H9 (cell line): Measurements from ENCODE around the gene ACAP2. TPM values are rescaled to one million over a fixed set of nuclear protein-coding genes. Genes with fewer than 3 reads are reported as not detected.
A peak's percentile ranks its signal among the peaks of the same experiment; 100 is the strongest.

Experiments
- DNase-seq: peaks from one replicate; pipeline ENCODE4 v3.0.0-alpha.2; 2017
- H2AFZ ChIP-seq: one replicate; pipeline ENCODE4 v1.6.1; 2013; ENCODE audit warnings: mild to moderate bottlenecking, low read length, control low read depth, moderate library complexity
- H2AK5ac ChIP-seq: 2 replicates; pipeline ENCODE4 v1.6.1; 2013; ENCODE audit warnings: low read length, control low read depth, mixed read lengths; ENCODE audit not compliant: insufficient read length
- H2BK120ac ChIP-seq: one replicate; pipeline ENCODE4 v1.6.1; 2013; ENCODE audit warnings: low read depth, mild to moderate bottlenecking, low read length, control low read depth, inconsistent platforms; ENCODE audit not compliant: poor library complexity, severe bottlenecking
- H2BK12ac ChIP-seq: 2 replicates; pipeline ENCODE4 v1.6.1; 2013; ENCODE audit warnings: low read length, control low read depth, mixed read lengths, low read depth; ENCODE audit not compliant: insufficient read length
- H2BK15ac ChIP-seq: 2 replicates; pipeline ENCODE4 v1.6.1; 2013; ENCODE audit warnings: low read depth, low read length, control low read depth
- H2BK20ac ChIP-seq: one replicate; pipeline ENCODE4 v1.6.1; 2013; ENCODE audit warnings: low read depth, mild to moderate bottlenecking, low read length, control low read depth, inconsistent platforms; ENCODE audit not compliant: poor library complexity, severe bottlenecking
- H2BK5ac ChIP-seq: 2 replicates; pipeline ENCODE4 v1.6.1; 2013; ENCODE audit warnings: low read length, control low read depth, mixed read lengths; ENCODE audit not compliant: insufficient read length
- H3K14ac ChIP-seq: 2 replicates; pipeline ENCODE4 v1.6.1; 2013; ENCODE audit warnings: low read length, control low read depth; ENCODE audit not compliant: insufficient read depth
- H3K18ac ChIP-seq: 2 replicates; pipeline ENCODE4 v1.6.1; 2013; ENCODE audit warnings: low read depth, mild to moderate bottlenecking, mixed read lengths, low read length, control low read depth; ENCODE audit not compliant: insufficient read length
- H3K23ac ChIP-seq: 2 replicates; pipeline ENCODE4 v1.6.1; 2013; ENCODE audit warnings: low read length, control low read depth, mixed read lengths, low read depth; ENCODE audit not compliant: insufficient read length
- H3K23me2 ChIP-seq: 2 replicates; pipeline ENCODE4 v1.6.1; 2013; ENCODE audit warnings: low read depth, mild to moderate bottlenecking, mixed read lengths, low read length, control low read depth; ENCODE audit not compliant: insufficient read length, poor library complexity, severe bottlenecking
- H3K27ac ChIP-seq: 2 replicates; pipeline ENCODE4 v1.5.1; 2013; ENCODE audit warnings: low read length, control low read depth, mixed read lengths, low read depth; ENCODE audit not compliant: insufficient read length
- H3K27me3 ChIP-seq: 2 replicates; pipeline ENCODE4 v1.6.1; 2013; ENCODE audit warnings: low read length, control low read depth, inconsistent platforms; ENCODE audit not compliant: insufficient read depth
- H3K4ac ChIP-seq: 2 replicates; pipeline ENCODE4 v1.6.1; 2013; ENCODE audit warnings: low read depth, mild to moderate bottlenecking, control low read depth, inconsistent platforms, low read length, moderate library complexity
- H3K4me1 ChIP-seq: 2 replicates; pipeline ENCODE4 v1.6.1; 2013; ENCODE audit warnings: low read length, control low read depth, inconsistent platforms; ENCODE audit not compliant: insufficient read depth
- H3K4me2 ChIP-seq: 2 replicates; pipeline ENCODE4 v1.6.1; 2013; ENCODE audit warnings: low read length, control low read depth, mixed read lengths; ENCODE audit not compliant: insufficient read length, insufficient read depth
- H3K56ac ChIP-seq: 2 replicates; pipeline ENCODE4 v1.6.1; 2013; ENCODE audit warnings: low read depth, mild to moderate bottlenecking, mixed read lengths, low read length, control low read depth; ENCODE audit not compliant: insufficient read length
- H3K79me1 ChIP-seq: 2 replicates; pipeline ENCODE4 v1.6.1; 2013; ENCODE audit warnings: low read depth, mild to moderate bottlenecking, moderate library complexity, low read length, control low read depth, inconsistent platforms; ENCODE audit not compliant: insufficient read depth, poor library complexity, severe bottlenecking
- H3K79me2 ChIP-seq: 2 replicates; pipeline ENCODE4 v1.6.1; 2013; ENCODE audit warnings: low read length, control low read depth, inconsistent platforms; ENCODE audit not compliant: insufficient read depth
- H3K9ac ChIP-seq: 2 replicates; pipeline ENCODE4 v1.6.1; 2013; ENCODE audit warnings: low read length, control low read depth, mixed read lengths; ENCODE audit not compliant: insufficient read length; ENCODE audit errors: extremely low read depth
- H3K9me3 ChIP-seq: one replicate; pipeline ENCODE4 v1.6.1; 2013; ENCODE audit warnings: low read depth, low read length, inconsistent platforms; ENCODE audit not compliant: control insufficient read depth
- H3T11ph ChIP-seq: one replicate; pipeline ENCODE4 v1.6.1; 2013; ENCODE audit warnings: mild to moderate bottlenecking, low read length, control low read depth, inconsistent platforms
- H4K20me1 ChIP-seq: one replicate; pipeline ENCODE4 v1.6.1; 2013; ENCODE audit not compliant: control insufficient read depth, insufficient read length, insufficient read depth
- H4K5ac ChIP-seq: 2 replicates; pipeline ENCODE4 v1.6.1; 2013; ENCODE audit warnings: low read depth, mild to moderate bottlenecking, mixed read lengths, low read length, control low read depth; ENCODE audit not compliant: insufficient read length
- H4K8ac ChIP-seq: replicated peaks from 2 replicates; pipeline ENCODE4 v1.6.1; 2013; ENCODE audit warnings: low read length, control low read depth, mixed read lengths, low read depth; ENCODE audit not compliant: insufficient read length
- H4K91ac ChIP-seq: 2 replicates; pipeline ENCODE4 v1.6.1; 2013; ENCODE audit warnings: low read depth, mild to moderate bottlenecking, moderate library complexity, mixed read lengths, low read length, control low read depth; ENCODE audit not compliant: insufficient read length
- H3K27ac Mint-ChIP-seq, 3 experiments: 2 replicates in 2 of 3; 3 replicates in 1 of 3; pipeline ENCODE4 v1.8.0; 2020 to 2021; ENCODE audit warnings: mixed read lengths in 3 of 3, mild to moderate bottlenecking in 1 of 3, moderate library complexity in 1 of 3
- H3K27me3 Mint-ChIP-seq: 2 replicates; pipeline ENCODE4 v1.8.0; 2021; ENCODE audit warnings: low read depth, mild to moderate bottlenecking, moderate library complexity, mixed read lengths
- H3K36me3 Mint-ChIP-seq, 3 experiments: 2 replicates in 2 of 3; 3 replicates in 1 of 3; pipeline ENCODE4 v1.8.0; 2020 to 2021; ENCODE audit warnings: low read depth in 3 of 3, mixed read lengths in 3 of 3; ENCODE audit not compliant: insufficient read depth in 1 of 3
- H3K4me1 Mint-ChIP-seq, 2 experiments: 2 replicates each; pipeline ENCODE4 v1.8.0; 2020; ENCODE audit warnings: mixed read lengths in 2 of 2
- H3K4me3 Mint-ChIP-seq, 2 experiments: 2 replicates in 1 of 2; 3 replicates in 1 of 2; pipeline ENCODE4 v1.8.0; 2020 to 2021; ENCODE audit warnings: mild to moderate bottlenecking in 2 of 2, mixed read lengths in 2 of 2, moderate library complexity in 1 of 2
- H3K9me3 Mint-ChIP-seq, 2 experiments: 2 replicates in 1 of 2; 3 replicates in 1 of 2; pipeline ENCODE4 v1.8.0; 2020; ENCODE audit warnings: mild to moderate bottlenecking in 2 of 2, mixed read lengths in 2 of 2, moderate library complexity in 1 of 2
- WGBS: extraction: QIAGEN DNeasy Blood & Tissue Kit; methylation state at CpG from one replicate; pipeline ENCODE4 v1.1.7; 2013; ENCODE audit warnings: missing lambda C conversion rate, low lambda C conversion rate, mixed read lengths; ENCODE audit not compliant: insufficient read length; ENCODE audit errors: extremely low coverage; 5-methylcytosine and 5-hydroxymethylcytosine counted together
- total RNA-seq: library from RNA; stranded (reverse); gene quantifications from 2 replicates; pipeline ENCODE4 v1.2.1, GENCODE V29; 2021
- TF ChIP-seq, protein P1 (sequence below): fragments of 200-600 bp; sonication (generic); conservative IDR thresholded peaks from 3 replicates; pipeline ENCODE4 v1.8.0; 2021; ENCODE audit warnings: antibody characterized with exemption, mild to moderate bottlenecking

Gene ACAP2
- total RNA-seq, 1 experiment from 2014 or later = 30.8 TPM

DNA sequence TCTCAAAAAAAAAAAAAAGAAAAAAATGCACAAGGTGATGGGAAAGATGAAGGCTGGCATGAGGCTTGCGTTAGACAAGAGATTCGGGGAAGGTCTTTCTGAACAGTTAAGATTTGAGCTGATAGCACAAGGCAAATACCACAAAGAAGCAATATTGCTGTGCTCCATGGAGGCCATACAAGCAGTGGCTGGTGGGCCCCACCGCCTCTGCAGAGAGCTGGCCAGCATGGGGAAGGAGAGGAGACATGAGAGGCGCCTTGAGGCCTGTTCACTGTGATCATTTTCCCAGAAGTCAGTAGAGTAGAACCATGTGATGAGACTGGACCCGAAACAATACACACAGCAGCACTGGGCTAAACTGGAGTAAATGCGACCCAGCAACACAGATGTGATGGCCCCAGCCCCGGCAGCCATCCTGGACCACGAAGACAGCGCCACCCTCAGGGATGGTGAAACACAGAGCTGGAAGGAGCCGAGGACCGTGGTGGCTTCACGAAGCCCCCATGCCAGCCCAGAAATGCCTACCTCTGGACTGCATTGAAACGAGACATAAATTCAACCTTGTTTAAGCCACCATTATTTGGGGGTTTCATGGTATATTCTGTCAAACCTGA is 177.3 kb downstream of the ACAP2 start:
- peaks cover 27 to 29% of the 10 kb centered on the region in 2 experiments for H3K4me1 Mint-ChIP-seq
- no peak overlapping the region for H3K27ac ChIP-seq
- no peaks in the 10 kb centered on the region; the same call in none of the 2 replicates for H3K27me3 Mint-ChIP-seq
- no peaks in the 10 kb centered on the region for H3K9me3 Mint-ChIP-seq
- no peaks in the 10 kb centered on the region for H3K27me3 ChIP-seq
- no peak overlapping the region for H3K14ac ChIP-seq
- no peak overlapping the region for H3T11ph ChIP-seq
- H3K36me3 Mint-ChIP-seq = peaks cover 16 to 42% (median 35%) of the 10 kb centered on the region in 3 experiments
- H2BK20ac ChIP-seq = no peak overlapping the region
- no peak overlapping the region for H4K5ac ChIP-seq
- no CpG with 5 or more reads among the region's 13 CpGs for WGBS
- peak overlapping the region in 1 of 3 experiments; percentile 13; a peak in 1 of 7 replicates for H3K27ac Mint-ChIP-seq
- no peak overlapping the region for H2AFZ ChIP-seq
- no peak overlapping the region for H4K8ac ChIP-seq
- H2BK120ac ChIP-seq = no peak overlapping the region
- H3K4me3 Mint-ChIP-seq = no peak overlapping the region
- H3K79me2 ChIP-seq = peaks cover 19% of the 10 kb centered on the region
- no peak overlapping the region for H3K56ac ChIP-seq
- no peaks in the 10 kb centered on the region for H3K9me3 ChIP-seq
- peaks cover 7% of the 10 kb centered on the region for H3K23me2 ChIP-seq
- H3K4me2 ChIP-seq = no peak overlapping the region
- H3K23ac ChIP-seq = no peak overlapping the region
- no peak overlapping the region for H2BK12ac ChIP-seq
- H3K79me1 ChIP-seq = peaks cover 7% of the 10 kb centered on the region
- no peak overlapping the region for H3K4ac ChIP-seq
- no peaks in the 10 kb centered on the region for H4K20me1 ChIP-seq
- H3K9ac ChIP-seq = no peak overlapping the region
- no peak for DNase-seq
- H3K4me1 ChIP-seq = peaks cover 3% of the 10 kb centered on the region; the same call in 1 of the 2 replicates
- H2BK15ac ChIP-seq = no peak overlapping the region
- H2BK5ac ChIP-seq = no peak overlapping the region
- no peak overlapping the region for H3K18ac ChIP-seq
- no peak overlapping the region for H4K91ac ChIP-seq
- TF ChIP-seq, protein P1, sequence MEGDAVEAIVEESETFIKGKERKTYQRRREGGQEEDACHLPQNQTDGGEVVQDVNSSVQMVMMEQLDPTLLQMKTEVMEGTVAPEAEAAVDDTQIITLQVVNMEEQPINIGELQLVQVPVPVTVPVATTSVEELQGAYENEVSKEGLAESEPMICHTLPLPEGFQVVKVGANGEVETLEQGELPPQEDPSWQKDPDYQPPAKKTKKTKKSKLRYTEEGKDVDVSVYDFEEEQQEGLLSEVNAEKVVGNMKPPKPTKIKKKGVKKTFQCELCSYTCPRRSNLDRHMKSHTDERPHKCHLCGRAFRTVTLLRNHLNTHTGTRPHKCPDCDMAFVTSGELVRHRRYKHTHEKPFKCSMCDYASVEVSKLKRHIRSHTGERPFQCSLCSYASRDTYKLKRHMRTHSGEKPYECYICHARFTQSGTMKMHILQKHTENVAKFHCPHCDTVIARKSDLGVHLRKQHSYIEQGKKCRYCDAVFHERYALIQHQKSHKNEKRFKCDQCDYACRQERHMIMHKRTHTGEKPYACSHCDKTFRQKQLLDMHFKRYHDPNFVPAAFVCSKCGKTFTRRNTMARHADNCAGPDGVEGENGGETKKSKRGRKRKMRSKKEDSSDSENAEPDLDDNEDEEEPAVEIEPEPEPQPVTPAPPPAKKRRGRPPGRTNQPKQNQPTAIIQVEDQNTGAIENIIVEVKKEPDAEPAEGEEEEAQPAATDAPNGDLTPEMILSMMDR = 0 out of 3 replicates have a peak, but pooled peaks have one; percentile 17
- H2AK5ac ChIP-seq = no peak overlapping the region
